ENCODE data around the gene RTF1. TPM values are rescaled to one million over a fixed set of nuclear protein-coding genes. Genes with fewer than 3 reads are reported as not detected.

The RTF1 gene
- total and polyA plus RNA-seq, 8 donors = 8.8 to 47.9 (median 41.9) TPM

- no peak for TF ChIP-seq POLR2A (IDR thresholded peaks at IDR 0.05)
- TF ChIP-seq POLR2AphosphoS5 (IDR thresholded peaks at IDR 0.05) = no peak
- TF ChIP-seq CTCF (IDR thresholded peaks at IDR 0.05) = no peak
- no peak for TF ChIP-seq EP300 (IDR thresholded peaks at IDR 0.05)
- Histone ChIP-seq H3K4me3 (no peak overlapping the region), H3K27ac (no peak overlapping the region), H3K36me3 (peaks cover 67 to 100% (median 99%) of the 10 kb centered on the region in 4 donors), H3K4me1 (no peaks in the 10 kb centered on the region), H3K9me3 (no peaks in the 10 kb centered on the region), H3K27me3 (no peaks in the 10 kb centered on the region)
- 81 to 91% (median 84%) methylated on average over 6 of the region's 6 CpGs for WGBS, 5 donors
- DNase-seq = no peak
- intact Hi-C loops (cut with DNase I; ENCODE audit: low total_unique reads) = no loop called here
Observed at GRCh38 chr15:41530363-41530956, 113.6 kb downstream of the RTF1 start.

Small RNAs within 50 kb of the gene (small RNA-seq; reads per million reads assigned to genes)
- 0 reads per million in 4 donors for gene RNU6-1169P

Other genes with a start within 250 kb of the RTF1 start
- gene EXD1, start 186.3 kb upstream of the RTF1 start, total RNA-seq = not detected
- gene EXD1, start 186.3 kb upstream of the RTF1 start, polyA plus RNA-seq = not detected
- gene CHP1, start 185.8 kb upstream of the RTF1 start, total RNA-seq = 100 to 1,000 TPM in 4 of 5 donors, 10 to 100 TPM in 1; 65.5 to 387 (median 223) TPM
- 100 to 1,000 TPM in 1 of 3 donors, 10 to 100 TPM in 2; 59.6 to 129 (median 97.1) TPM for gene CHP1, start 185.8 kb upstream of the RTF1 start, polyA plus RNA-seq
- gene OIP5, start 84.5 kb upstream of the RTF1 start, total RNA-seq = 1 to 10 TPM in 3 of 5 donors, not detected in 2; 4.6 to 9.6 (median 5.2) TPM
- 1 to 10 TPM; 2.5 to 3.7 (median 3.4) TPM for gene OIP5, start 84.5 kb upstream of the RTF1 start, polyA plus RNA-seq
- gene NUSAP1, start 84.2 kb upstream of the RTF1 start, total RNA-seq = 10 to 100 TPM in 3 of 5 donors, 1 to 10 TPM in 2; 2.9 to 55.8 (median 33.4) TPM
- gene NUSAP1, start 84.2 kb upstream of the RTF1 start, polyA plus RNA-seq = 10 to 100 TPM in 1 of 3 donors, 1 to 10 TPM in 2; 3.4 to 18.5 (median 6.4) TPM
- 10 to 100 TPM in 4 of 5 donors, 1 to 10 TPM in 1; 7.4 to 74.1 (median 17.8) TPM for gene NDUFAF1, start 14.6 kb upstream of the RTF1 start, total RNA-seq
- 10 to 100 TPM; 16.5 to 20.2 (median 18.9) TPM for gene NDUFAF1, start 14.6 kb upstream of the RTF1 start, polyA plus RNA-seq
- 100 to 1,000 TPM in 1 of 5 donors, 10 to 100 TPM in 3, 1 to 10 TPM in 1; 3.6 to 308 (median 30.9) TPM for gene ITPKA, start 76.8 kb downstream of the RTF1 start, total RNA-seq
- gene ITPKA, start 76.8 kb downstream of the RTF1 start, polyA plus RNA-seq = 10 to 100 TPM in 1 of 3 donors, 1 to 10 TPM in 2; 3.0 to 35.7 (median 6.8) TPM
- gene LTK, start 96.7 kb downstream of the RTF1 start, total RNA-seq = 10 to 100 TPM in 2 of 5 donors, 1 to 10 TPM in 3; 4.9 to 25.2 (median 9.7) TPM
- gene LTK, start 96.7 kb downstream of the RTF1 start, polyA plus RNA-seq = 1 to 10 TPM; 1.2 to 3.5 (median 1.7) TPM
- gene RPAP1, start 127.2 kb downstream of the RTF1 start, total RNA-seq = 10 to 100 TPM in 3 of 5 donors, 1 to 10 TPM in 2; 1.8 to 17.4 (median 14.8) TPM
- 10 to 100 TPM in 1 of 3 donors, 1 to 10 TPM in 2; 6.0 to 10.6 (median 8.5) TPM for gene RPAP1, start 127.2 kb downstream of the RTF1 start, polyA plus RNA-seq
- 10 to 100 TPM in 3 of 5 donors, 1 to 10 TPM in 1, under 1 TPM in 1; 0.89 to 16.9 (median 10.5) TPM for gene TYRO3, start 142.1 kb downstream of the RTF1 start, total RNA-seq
- 1 to 10 TPM; 3.6 to 6.6 (median 6.6) TPM for gene TYRO3, start 142.1 kb downstream of the RTF1 start, polyA plus RNA-seq
- gene MGA, start 243.3 kb downstream of the RTF1 start, total RNA-seq = 10 to 100 TPM; 19.6 to 75.2 (median 47.4) TPM
- 1 to 10 TPM; 2.1 to 2.3 (median 2.2) TPM for gene MGA, start 243.3 kb downstream of the RTF1 start, polyA plus RNA-seq